ENCODE measurements around the gene EIF5A2. TPM values are rescaled to one million over a fixed set of nuclear protein-coding genes. Genes with fewer than 3 reads are reported as not detected.
"Not testable (repeated sequence)": the region's sequence is repeated elsewhere in the genome, so short reads cannot be mapped to it uniquely, and the experiment has no call there.

Gene EIF5A2
- total and polyA plus RNA-seq, 7 donors: 1.4 to 10.5 (median 7.2) TPM

- DNase-seq: no peak
- Histone ChIP-seq H3K27ac (no peak overlapping the region), H3K4me1 (no peaks in the 10 kb centered on the region), H3K9me3 (no peaks in the 10 kb centered on the region), H3K36me3 (peaks cover 0 to 6% (median 0%) of the 10 kb centered on the region in 4 donors), H3K27me3 (no peaks in the 10 kb centered on the region), H3K4me3 (no peak overlapping the region)
- TF ChIP-seq POLR2AphosphoS5 (IDR thresholded peaks at IDR 0.05) (no peak), CTCF (IDR thresholded peaks at IDR 0.05) (no peak), POLR2A (IDR thresholded peaks at IDR 0.05) (no peak), EP300 (IDR thresholded peaks at IDR 0.05) (no peak)
- 82% methylated on average over 1 of the region's 1 CpG for WGBS, 2 donors
- intact Hi-C loops (cut with DNase I): no loop called here
Measured at GRCh38 chr3:170889630-170890029, 18.8 kb downstream of the EIF5A2 start.

- H3K36me3 ChIP-seq: peaks cover 0 to 6% (median 0%) of the 10 kb centered on the region in 4 donors
- intact Hi-C loops (cut with DNase I): no loop called here
- no peak for DNase-seq
- H3K4me3 ChIP-seq: no peak overlapping the region
- H3K27ac ChIP-seq: no peak overlapping the region
- no peak for TF ChIP-seq POLR2AphosphoS5 (IDR thresholded peaks at IDR 0.05)
- TF ChIP-seq CTCF (IDR thresholded peaks at IDR 0.05): no peak
- TF ChIP-seq EP300 (IDR thresholded peaks at IDR 0.05): no peak
- no peak for TF ChIP-seq POLR2A (IDR thresholded peaks at IDR 0.05)
- no peaks in the 10 kb centered on the region for H3K27me3 ChIP-seq
- H3K4me1 ChIP-seq: no peaks in the 10 kb centered on the region
- H3K9me3 ChIP-seq: no peaks in the 10 kb centered on the region
Measured at GRCh38 chr3:170889132-170889531, 19.3 kb downstream of the EIF5A2 start.

- H3K4me1 ChIP-seq, DNase-seq: not testable (repeated sequence)
- WGBS, 2 donors: 88 to 93% methylated on average over 20 of the region's 24 CpGs
Measured at GRCh38 chr3:170884109-170884930, 24.1 kb downstream of the EIF5A2 start.

GRCh38 chr3:170878688-170879087 is 29.7 kb downstream of the EIF5A2 start:
- H3K27me3 ChIP-seq; H3K27ac ChIP-seq; H3K4me3 ChIP-seq; H3K36me3 ChIP-seq; intact Hi-C loops (cut with DNase I); H3K4me1 ChIP-seq; DNase-seq; H3K9me3 ChIP-seq: not testable (repeated sequence)
- WGBS, 2 donors: 80 to 100% methylated on average over 1 to 3 of the region's 5 CpGs

More at GRCh38 chr3:170884109-170884930, 24.1 kb downstream of the EIF5A2 start:
- H3K27me3 ChIP-seq; H3K27ac ChIP-seq; intact Hi-C loops (cut with DNase I); H3K4me3 ChIP-seq; H3K9me3 ChIP-seq; H3K36me3 ChIP-seq: not testable (repeated sequence)

- H3K9me3 ChIP-seq; H3K4me3 ChIP-seq; H3K36me3 ChIP-seq; DNase-seq; intact Hi-C loops (cut with DNase I); H3K27ac ChIP-seq; H3K4me1 ChIP-seq; H3K27me3 ChIP-seq: not testable (repeated sequence)
- 95 to 96% methylated on average over 6 of the region's 6 CpGs for WGBS, 2 donors
Measured at GRCh38 chr3:170877311-170877710, 31.1 kb downstream of the EIF5A2 start.

GRCh38 chr3:170876537-170876936 is 31.9 kb downstream of the EIF5A2 start:
- TF ChIP-seq POLR2AphosphoS5 (IDR thresholded peaks at IDR 0.05): no peak
- no peak for TF ChIP-seq CTCF (IDR thresholded peaks at IDR 0.05)
- no peak for TF ChIP-seq POLR2A (IDR thresholded peaks at IDR 0.05)
- no peak for TF ChIP-seq EP300 (IDR thresholded peaks at IDR 0.05)
- intact Hi-C loops (cut with DNase I): no loop called here
- Histone ChIP-seq H3K27ac (no peak overlapping the region), H3K9me3 (peaks cover 0 to 3% (median 0%) of the 10 kb centered on the region in 4 donors), H3K4me3 (no peak overlapping the region), H3K27me3 (no peaks in the 10 kb centered on the region), H3K4me1 (no peaks in the 10 kb centered on the region), H3K36me3 (no peaks in the 10 kb centered on the region)
- no peak for DNase-seq
- WGBS, 2 donors: 17 to 64% methylated on average over 2 of the region's 2 CpGs

Measured in sigmoid colon (tissue), 7 donors.